ENCODE data around the gene ZKSCAN7. TPM values are rescaled to one million over a fixed set of nuclear protein-coding genes. Genes with fewer than 3 reads are reported as not detected.
"Not testable (repeated sequence)": the region's sequence is repeated elsewhere in the genome, so short reads cannot be mapped to it uniquely, and the experiment has no call there.

Gene ZKSCAN7
- total and polyA plus RNA-seq, 2 donors (not counting 3 experiments of a cell fraction or from before 2014, with no cell fraction given) = 0.75 to 1.9 TPM

DNA sequence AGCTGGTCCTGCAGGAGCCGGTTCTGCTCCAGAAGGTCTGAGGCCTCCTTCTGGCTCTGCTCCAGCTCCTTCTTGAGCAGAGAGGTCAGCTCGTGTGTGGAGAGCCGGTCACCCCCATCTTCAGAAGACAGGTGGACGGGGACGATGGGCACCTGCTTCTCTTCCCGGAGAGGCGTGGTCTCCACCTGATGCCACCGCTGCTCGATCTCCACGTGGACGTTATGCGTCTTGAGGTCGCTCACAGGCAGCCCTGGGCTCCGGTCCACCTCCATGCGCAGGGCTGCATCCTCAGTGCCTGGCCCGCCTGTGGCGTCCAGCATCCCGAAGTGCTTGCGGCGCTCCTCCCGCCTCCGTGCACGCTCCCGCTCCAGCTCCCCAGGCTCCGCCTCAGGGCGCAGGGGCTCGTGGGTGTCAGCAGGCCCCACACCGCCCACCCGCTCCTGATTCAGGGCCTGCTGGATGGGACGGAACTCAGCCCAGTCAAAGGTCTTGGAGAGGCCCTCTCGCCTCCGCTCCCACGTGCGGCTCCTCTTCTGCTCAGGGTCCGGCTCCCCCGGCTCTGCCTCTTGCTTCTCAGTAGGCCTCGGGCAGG, 24.0 kb downstream of the ZKSCAN7 start:
- H3K4me2 ChIP-seq (ENCODE audit: insufficient read depth, low read length); DNase-seq (ENCODE audit: low read depth, low spot score); H4K20me1 ChIP-seq (replicated peaks; ENCODE audit: control insufficient read depth, extremely low read depth, insufficient read depth, low read length); H2AFZ ChIP-seq (ENCODE audit: low read depth, low read length); H3K9me3 ChIP-seq (replicated peaks; ENCODE audit: control insufficient read depth, insufficient read depth, low read length); BruUV-seq (replicated peaks); POLR2A ChIA-PET; CTCF ChIA-PET; dilution Hi-C loops (cut with MboI; ENCODE audit: extremely low pct_ligation_motif_present, low sequenced_read_pairs); H3K36me3 ChIP-seq (ENCODE audit: control insufficient read depth in 2 of 2, extremely low read depth in 1 of 2, insufficient read depth in 2 of 2, low read length in 2 of 2); H3K79me2 ChIP-seq (ENCODE audit: control insufficient read depth, insufficient read depth, low read length); FAIRE-seq; H3K9me1 ChIP-seq (replicated peaks; ENCODE audit: control insufficient read depth, extremely low read depth, insufficient read depth, low read length); H3K9ac ChIP-seq (replicated peaks; ENCODE audit: extremely low read depth, insufficient read depth, low read length); H3K4me1 ChIP-seq (ENCODE audit: control insufficient read depth, extremely low read depth, insufficient read depth, low read length); H3K27ac ChIP-seq (ENCODE audit: insufficient read depth, low read depth, low read length); H3K4me3 ChIP-seq (replicated peaks in 1 of 3; ENCODE audit: insufficient read depth in 1 of 3, low read depth in 1 of 3, low read length in 3 of 3); intact Hi-C loops (cut with micrococcal nuclease): not testable (repeated sequence)
- H3K27me3 ChIP-seq (ENCODE audit: control insufficient read depth in 2 of 2, insufficient read depth in 2 of 2, low read length in 2 of 2) = peaks cover 11% of the 10 kb centered on the region in 2 experiments

DNA sequence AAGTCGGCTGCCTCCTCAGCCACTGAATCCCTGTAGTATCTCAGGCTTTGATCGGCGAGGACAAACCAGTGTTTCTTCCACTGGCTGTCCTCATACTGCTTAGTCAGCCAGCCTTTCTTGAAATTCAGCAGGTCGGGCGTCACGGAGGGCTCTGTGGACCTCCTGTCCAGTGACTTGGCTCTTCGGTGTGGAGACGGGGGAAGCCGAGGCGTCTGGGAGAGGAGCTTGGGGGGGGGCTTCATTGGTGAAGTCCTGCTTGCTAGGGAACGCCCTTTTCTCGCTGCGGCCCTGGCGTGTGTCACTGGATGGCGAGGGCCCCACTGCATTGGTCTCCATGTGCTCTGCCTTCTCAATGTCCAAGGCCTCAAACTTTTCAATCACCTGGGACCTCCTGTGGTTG, 24.8 kb downstream of the ZKSCAN7 start:
- CTCF ChIA-PET; H3K4me1 ChIP-seq (ENCODE audit: control insufficient read depth, extremely low read depth, insufficient read depth, low read length); DNase-seq (ENCODE audit: low read depth, low spot score); POLR2A ChIA-PET; H2AFZ ChIP-seq (ENCODE audit: low read depth, low read length); H3K9ac ChIP-seq (replicated peaks; ENCODE audit: extremely low read depth, insufficient read depth, low read length); H3K9me3 ChIP-seq (replicated peaks; ENCODE audit: control insufficient read depth, insufficient read depth, low read length); intact Hi-C loops (cut with micrococcal nuclease); H3K27ac ChIP-seq (ENCODE audit: insufficient read depth, low read depth, low read length); H3K36me3 ChIP-seq (ENCODE audit: control insufficient read depth in 2 of 2, extremely low read depth in 1 of 2, insufficient read depth in 2 of 2, low read length in 2 of 2); H4K20me1 ChIP-seq (replicated peaks; ENCODE audit: control insufficient read depth, extremely low read depth, insufficient read depth, low read length); FAIRE-seq; H3K4me2 ChIP-seq (ENCODE audit: insufficient read depth, low read length); BruUV-seq (replicated peaks); dilution Hi-C loops (cut with MboI; ENCODE audit: extremely low pct_ligation_motif_present, low sequenced_read_pairs); H3K79me2 ChIP-seq (ENCODE audit: control insufficient read depth, insufficient read depth, low read length); H3K4me3 ChIP-seq (replicated peaks in 1 of 3; ENCODE audit: insufficient read depth in 1 of 3, low read depth in 1 of 3, low read length in 3 of 3); H3K9me1 ChIP-seq (replicated peaks; ENCODE audit: control insufficient read depth, extremely low read depth, insufficient read depth, low read length): not testable (repeated sequence)
- peaks cover 12 to 16% of the 10 kb centered on the region in 2 experiments for H3K27me3 ChIP-seq (ENCODE audit: control insufficient read depth in 2 of 2, insufficient read depth in 2 of 2, low read length in 2 of 2)

DNA sequence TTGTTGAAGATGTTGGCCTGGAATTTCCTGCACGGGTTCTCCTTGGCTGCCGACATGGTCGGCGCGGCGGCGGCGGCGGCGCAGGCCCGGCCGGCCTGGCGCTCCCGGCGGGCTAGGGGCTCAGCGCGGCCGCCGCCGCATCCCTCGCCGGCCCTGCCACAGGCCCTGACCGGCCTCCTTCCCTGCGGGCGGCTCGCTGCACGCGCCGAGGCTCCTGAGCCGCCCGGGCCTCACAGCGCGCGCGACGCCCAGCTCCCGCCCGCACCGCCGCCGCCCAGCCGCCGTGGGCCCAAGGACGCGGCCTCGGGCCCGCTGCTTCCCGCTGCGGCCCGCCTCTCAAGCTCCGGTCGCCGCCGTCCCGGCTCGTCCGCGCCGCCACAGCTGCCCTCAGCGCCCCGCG, 26.0 kb downstream of the ZKSCAN7 start:
- FAIRE-seq; H3K9ac ChIP-seq (replicated peaks; ENCODE audit: extremely low read depth, insufficient read depth, low read length); H3K4me1 ChIP-seq (ENCODE audit: control insufficient read depth, extremely low read depth, insufficient read depth, low read length); POLR2A ChIA-PET; H3K36me3 ChIP-seq (ENCODE audit: control insufficient read depth in 2 of 2, extremely low read depth in 1 of 2, insufficient read depth in 2 of 2, low read length in 2 of 2); H2AFZ ChIP-seq (ENCODE audit: low read depth, low read length); H3K79me2 ChIP-seq (ENCODE audit: control insufficient read depth, insufficient read depth, low read length); H3K9me3 ChIP-seq (replicated peaks; ENCODE audit: control insufficient read depth, insufficient read depth, low read length); H4K20me1 ChIP-seq (replicated peaks; ENCODE audit: control insufficient read depth, extremely low read depth, insufficient read depth, low read length); H3K9me1 ChIP-seq (replicated peaks; ENCODE audit: control insufficient read depth, extremely low read depth, insufficient read depth, low read length); BruUV-seq (replicated peaks); H3K4me3 ChIP-seq (replicated peaks in 1 of 3; ENCODE audit: insufficient read depth in 1 of 3, low read depth in 1 of 3, low read length in 3 of 3); intact Hi-C loops (cut with micrococcal nuclease); CTCF ChIA-PET; DNase-seq (ENCODE audit: low read depth, low spot score); H3K27ac ChIP-seq (ENCODE audit: insufficient read depth, low read depth, low read length); dilution Hi-C loops (cut with MboI; ENCODE audit: extremely low pct_ligation_motif_present, low sequenced_read_pairs); H3K4me2 ChIP-seq (ENCODE audit: insufficient read depth, low read length): not testable (repeated sequence)
- H3K27me3 ChIP-seq (ENCODE audit: control insufficient read depth in 2 of 2, insufficient read depth in 2 of 2, low read length in 2 of 2) = peaks cover 15 to 16% of the 10 kb centered on the region in 2 experiments
